ENCODE data around the gene EPM2A.

DNA sequence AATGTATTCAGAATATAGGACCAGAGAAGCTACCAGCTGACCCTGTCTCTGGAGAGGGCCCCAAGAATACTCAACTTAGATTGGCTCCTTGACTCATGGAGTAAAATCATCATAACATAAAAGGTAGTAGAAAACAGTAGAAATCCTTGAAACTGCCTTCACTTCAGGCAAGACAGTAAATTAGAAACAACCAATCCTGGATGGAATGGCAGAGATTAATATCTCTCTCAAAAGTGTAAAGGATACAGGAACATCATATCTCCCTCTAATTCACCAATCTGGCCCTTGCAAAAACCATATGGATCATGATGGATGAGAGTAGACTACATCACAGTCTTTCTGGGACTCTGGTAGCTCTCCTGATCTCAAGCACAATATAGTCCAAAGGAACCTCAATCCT is 20.4 kb upstream of the EPM2A start:
- TF ChIP-seq RAD21 (IDR thresholded peaks at IDR 0.05; ENCODE audit: low read length) (no peak), CTCF (conservative IDR thresholded peaks at IDR 0.05; ENCODE audit: low read depth, low read length) (no peak), POLR2A (IDR thresholded peaks at IDR 0.05; ENCODE audit: low read depth, low read length) (no peak), RFX5 (IDR thresholded peaks at IDR 0.05; ENCODE audit: low read depth, low read length) (no peak), SMC3 (IDR thresholded peaks at IDR 0.05; ENCODE audit: low read depth, low read length) (no peak), ELK1 (IDR thresholded peaks at IDR 0.05; ENCODE audit: borderline replicate concordance, low read depth, low read length) (no peak), MAZ (IDR thresholded peaks at IDR 0.05; ENCODE audit: borderline replicate concordance, low read depth, low read length) (no peak), CEBPB (IDR thresholded peaks at IDR 0.05; ENCODE audit: low read depth, low read length) (no peak)
- TF ChIP-seq, protein P1, sequence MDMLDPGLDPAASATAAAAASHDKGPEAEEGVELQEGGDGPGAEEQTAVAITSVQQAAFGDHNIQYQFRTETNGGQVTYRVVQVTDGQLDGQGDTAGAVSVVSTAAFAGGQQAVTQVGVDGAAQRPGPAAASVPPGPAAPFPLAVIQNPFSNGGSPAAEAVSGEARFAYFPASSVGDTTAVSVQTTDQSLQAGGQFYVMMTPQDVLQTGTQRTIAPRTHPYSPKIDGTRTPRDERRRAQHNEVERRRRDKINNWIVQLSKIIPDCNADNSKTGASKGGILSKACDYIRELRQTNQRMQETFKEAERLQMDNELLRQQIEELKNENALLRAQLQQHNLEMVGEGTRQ (IDR thresholded peaks at IDR 0.05; ENCODE audit: low read depth, low read length): no peak
